Esophagus muscularis mucosa (tissue), 4 donors: ENCODE results near the gene SIRT2. TPM values are rescaled to one million over a fixed set of nuclear protein-coding genes. Genes with fewer than 3 reads are reported as not detected.

Source experiments
- DNase-seq: peaks from one replicate; pipeline ENCODE4 v3.0.0-alpha.2; 2017; ENCODE audit errors: extremely low spot score
- H3K27ac ChIP-seq, 4 donors: fragments of 200-600 bp; sonication (generic); replicated peaks in 1 of 4; 1 replicate in 3 of 4; 2 replicates in 1 of 4; pipeline ENCODE4 v1.5.1; 2016 to 2019; ENCODE audit warnings: mild to moderate bottlenecking in 1 of 4
- H3K27me3 ChIP-seq, 4 donors: fragments of 200-600 bp; sonication (generic); one replicate each; pipeline versions ENCODE4 v1.5.1 to v1.6.0; 2016 to 2019
- H3K36me3 ChIP-seq, 4 donors: fragments of 200-600 bp; sonication (generic); one replicate each; pipeline ENCODE4 v1.5.1; 2016 to 2019
- H3K4me1 ChIP-seq, 4 donors: fragments of 200-600 bp; sonication (generic); one replicate each; pipeline ENCODE4 v1.5.1; 2016 to 2019
- H3K4me3 ChIP-seq, 4 donors: fragments of 200-600 bp; sonication (generic); 1 replicate in 2 of 4; 2 replicates in 2 of 4; pipeline ENCODE4 v1.5.1; 2016 to 2019; ENCODE audit warnings: mild to moderate bottlenecking in 4 of 4, moderate library complexity in 1 of 4
- H3K9me3 ChIP-seq, 4 donors: fragments of 200-600 bp; sonication (generic); 1 replicate in 3 of 4; 2 replicates in 1 of 4; pipeline ENCODE4 v1.5.1; 2016 to 2019
- CTCF ChIP-seq, 3 experiments: fragments of 200-600 bp in 2 of 3; fragments of 450-650 bp in 1 of 3; sonication (generic) in 2 of 3; IDR thresholded peaks; one replicate each; pipeline ENCODE4 v1.5.1; 2017 to 2019; ENCODE audit warnings: antibody characterized with exemption in 3 of 3, mild to moderate bottlenecking in 2 of 3, moderate library complexity in 1 of 3
- EP300 ChIP-seq: sonication (generic); formaldehyde crosslinking; IDR thresholded peaks from one replicate; pipeline ENCODE4 v1.6.1; 2017; ENCODE audit warnings: antibody characterized with exemption
- POLR2A ChIP-seq: fragments of 450-650 bp; IDR thresholded peaks from one replicate; pipeline ENCODE4 v1.6.1; 2017; ENCODE audit warnings: antibody characterized with exemption, moderate library complexity, mild to moderate bottlenecking, low read depth
- POLR2AphosphoS5 ChIP-seq, 2 donors: sonication (generic); formaldehyde crosslinking; IDR thresholded peaks; one replicate each; pipeline ENCODE4 v1.6.1; 2017; ENCODE audit warnings: antibody characterized with exemption in 2 of 2
- WGBS: methylation state at CpG from one replicate; pipeline ENCODE4 v1.1.5; 2018; 5-methylcytosine and 5-hydroxymethylcytosine counted together
- intact Hi-C: fragments of 100-400 bp; cut with DNase I; formaldehyde crosslinking; loops from one replicate; pipeline ENCODE4 v1.15.1; 2023
- total RNA-seq, 4 donors: library from RNA; depleted of rRNA; stranded (reverse); fragments of >200 nt; gene quantifications; one replicate each; pipeline versions ENCODE4 v1.1.0 to v1.2.1, GENCODE V29; 2016

SIRT2 gene
- total RNA-seq, 4 donors from 2014 or later: 72.7 to 114 (median 95.0) TPM

GRCh38 chr19:38928391-38929001 lies 29.1 kb upstream of the SIRT2 start:
- TF ChIP-seq POLR2AphosphoS5 (IDR thresholded peaks at IDR 0.05): no peak
- no peak for TF ChIP-seq EP300
- TF ChIP-seq CTCF (IDR thresholded peaks at IDR 0.05): no peak
- TF ChIP-seq POLR2A: no peak
- H3K9me3 ChIP-seq: no peaks in the 10 kb centered on the region
- no peak overlapping the region for H3K27ac ChIP-seq
- H3K36me3 ChIP-seq: peaks cover 16 to 47% (median 34%) of the 10 kb centered on the region in 4 donors
- 83% methylated on average over 4 of the region's 4 CpGs for WGBS
- H3K4me1 ChIP-seq: peaks cover 27 to 31% (median 30%) of the 10 kb centered on the region in 4 donors
- H3K4me3 ChIP-seq: no peak overlapping the region
- DNase-seq: no peak
- H3K27me3 ChIP-seq: no peaks in the 10 kb centered on the region
- intact Hi-C loops: loop anchor here (10.0 kb wide), 1 partner anchor 384 kb away; no protein-coding TSS in a partner anchor

- WGBS: 89% methylated on average over 7 of the region's 7 CpGs
- no peak for DNase-seq
- peaks cover 10 to 57% (median 36%) of the 10 kb centered on the region in 4 donors for H3K36me3 ChIP-seq
- H3K9me3 ChIP-seq: no peaks in the 10 kb centered on the region
- no peak overlapping the region for H3K4me3 ChIP-seq
- no peak overlapping the region for H3K27ac ChIP-seq
- intact Hi-C loops: loop anchor here (10.0 kb wide), 1 partner anchor 380 kb away; no protein-coding TSS in a partner anchor
- no peaks in the 10 kb centered on the region for H3K27me3 ChIP-seq
- TF ChIP-seq EP300: no peak
- TF ChIP-seq POLR2A: no peak
- no peak for TF ChIP-seq CTCF (IDR thresholded peaks at IDR 0.05)
- TF ChIP-seq POLR2AphosphoS5 (IDR thresholded peaks at IDR 0.05): no peak
- H3K4me1 ChIP-seq: peaks cover 3 to 7% (median 5%) of the 10 kb centered on the region in 4 donors
These were observed 25.0 kb upstream of the SIRT2 start for GRCh38 chr19:38924388-38924787.

GRCh38 chr19:38922482-38922881 lies 23.1 kb upstream of the SIRT2 start:
- no peaks in the 10 kb centered on the region for H3K27me3 ChIP-seq
- TF ChIP-seq POLR2AphosphoS5 (IDR thresholded peaks at IDR 0.05): no peak
- no peak for TF ChIP-seq POLR2A
- TF ChIP-seq CTCF (IDR thresholded peaks at IDR 0.05): no peak
- TF ChIP-seq EP300: no peak
- intact Hi-C loops: loop anchor here (10.0 kb wide), 1 partner anchor 378 kb away; no protein-coding TSS in a partner anchor
- no peak overlapping the region for H3K27ac ChIP-seq
- peaks cover 10 to 55% (median 36%) of the 10 kb centered on the region in 4 donors for H3K36me3 ChIP-seq
- H3K4me1 ChIP-seq: no peaks in the 10 kb centered on the region
- 89% methylated on average over 5 of the region's 5 CpGs for WGBS
- DNase-seq: no peak
- no peak overlapping the region for H3K4me3 ChIP-seq
- H3K9me3 ChIP-seq: no peaks in the 10 kb centered on the region

GRCh38 chr19:38921420-38922274 lies 22.2 kb upstream of the SIRT2 start:
- H3K36me3 ChIP-seq: peaks cover 10 to 51% (median 36%) of the 10 kb centered on the region in 4 donors
- no peak for DNase-seq
- 86% methylated on average over 16 of the region's 20 CpGs for WGBS
- no peak overlapping the region for H3K4me3 ChIP-seq
- intact Hi-C loops: loop anchor here (10.0 kb wide), 1 partner anchor 377 kb away; no protein-coding TSS in a partner anchor
- H3K27me3 ChIP-seq: no peaks in the 10 kb centered on the region
- TF ChIP-seq EP300: no peak
- no peaks in the 10 kb centered on the region for H3K9me3 ChIP-seq
- H3K4me1 ChIP-seq: no peaks in the 10 kb centered on the region
- no peak overlapping the region for H3K27ac ChIP-seq
